Measurements from ENCODE around the gene WDHD1.

The WDHD1 gene

DNA sequence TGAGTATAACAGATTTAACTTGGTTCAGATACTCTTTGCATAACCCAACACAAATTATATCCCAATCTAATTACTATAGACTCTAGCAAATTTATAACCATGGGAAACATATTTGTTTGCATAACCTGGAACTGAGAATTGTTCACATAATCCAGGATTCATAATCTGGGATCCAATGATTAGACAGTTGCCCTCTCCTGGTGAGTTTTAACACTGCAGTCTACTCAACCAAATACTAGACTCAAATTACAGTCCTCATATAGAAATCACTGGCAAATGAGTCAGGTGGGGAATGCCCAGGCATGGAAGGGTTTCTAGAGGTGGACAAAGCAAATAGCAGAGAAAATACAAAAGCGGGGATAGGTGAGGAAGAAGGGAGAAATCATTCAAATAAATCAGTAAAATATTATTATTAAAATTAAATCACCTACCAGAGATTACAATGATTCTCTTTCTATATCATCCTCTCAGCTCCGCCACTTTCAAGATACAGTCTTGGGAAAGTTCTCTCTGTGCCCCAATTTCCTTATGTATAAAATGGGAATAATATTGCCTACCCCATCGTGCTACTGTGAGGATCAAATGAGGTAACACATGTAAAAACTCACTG, 133.6 kb downstream of the WDHD1 start:
- Mint-ChIP-seq H3K4me3 (no peak overlapping the region), H3K36me3 (no peaks in the 10 kb centered on the region), H3K27ac (no peak overlapping the region), H3K9me3 (no peaks in the 10 kb centered on the region), H3K4me1 (peaks cover 46% of the 10 kb centered on the region)
- peak; percentile 86 for ATAC-seq
- DNase-seq (ENCODE audit: low spot score in 2 of 2): no peak

DNA sequence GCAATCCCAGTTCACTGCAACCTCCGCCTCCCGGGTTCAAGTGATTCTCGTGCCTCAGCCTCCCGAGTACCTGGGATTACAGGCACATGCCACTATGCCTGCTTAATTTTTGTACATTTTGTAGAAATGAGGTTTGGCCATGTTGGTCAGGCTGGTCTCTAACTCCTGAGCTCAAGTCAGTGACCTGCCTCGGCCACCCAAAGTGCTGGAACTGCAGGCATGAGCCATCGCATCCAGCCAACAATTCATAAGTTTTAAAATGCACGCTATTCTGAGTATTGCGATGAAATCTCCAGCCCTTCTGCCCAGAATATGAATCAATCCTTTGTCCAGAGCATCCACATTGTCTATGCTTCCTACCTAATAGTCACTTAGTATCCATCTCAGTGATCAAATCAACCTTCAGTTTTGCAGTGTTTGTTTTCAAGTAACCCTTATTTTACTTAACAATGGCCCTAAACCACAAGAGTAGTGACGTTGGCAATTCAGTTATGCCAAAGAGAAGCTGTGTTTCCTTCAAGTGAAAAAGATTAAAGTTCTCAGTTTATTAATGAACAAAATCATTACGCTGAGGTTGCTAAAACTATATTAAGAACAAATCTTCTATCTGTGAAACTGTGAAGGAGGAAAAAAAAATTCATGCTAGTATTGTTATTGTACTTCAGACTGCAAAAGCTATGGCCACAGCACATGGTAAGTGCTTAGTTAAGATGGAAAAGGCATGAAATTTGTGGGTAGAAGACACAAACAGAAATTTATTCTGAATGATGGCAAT, 135.2 kb downstream of the WDHD1 start:
- Mint-ChIP-seq H3K4me1 (peaks cover 48% of the 10 kb centered on the region), H3K4me3 (no peak overlapping the region), H3K27ac (no peak overlapping the region), H3K36me3 (no peaks in the 10 kb centered on the region), H3K9me3 (no peaks in the 10 kb centered on the region)
- ATAC-seq: no peak
- no peak for DNase-seq (ENCODE audit: low spot score in 2 of 2)

DNA sequence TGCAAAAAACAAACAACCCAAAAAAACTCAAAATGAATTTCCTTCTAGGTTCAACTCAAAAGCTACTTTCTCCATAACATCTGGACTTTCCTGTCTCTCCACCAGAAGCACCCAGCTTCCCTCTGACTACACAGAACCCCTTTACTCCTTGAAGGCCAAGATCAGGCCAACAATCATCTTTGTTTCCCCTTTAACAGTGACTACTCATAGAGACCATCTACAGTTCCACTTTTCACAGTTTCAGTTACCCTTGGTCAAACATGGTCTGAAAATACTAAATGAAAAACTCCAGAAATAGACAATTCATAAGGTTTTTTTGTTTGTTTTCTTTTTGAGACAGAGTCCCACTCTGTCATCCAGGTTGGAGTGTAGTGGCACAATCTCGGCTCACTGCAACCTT, 136.1 kb downstream of the WDHD1 start:
- DNase-seq (ENCODE audit: low spot score in 2 of 2): no peak
- peak overlapping the region; percentile 58 for H3K27ac Mint-ChIP-seq
- no peak for ATAC-seq
- no peaks in the 10 kb centered on the region for H3K9me3 Mint-ChIP-seq
- peaks cover 52% of the 10 kb centered on the region for H3K4me1 Mint-ChIP-seq
- H3K36me3 Mint-ChIP-seq: no peaks in the 10 kb centered on the region
- H3K4me3 Mint-ChIP-seq: no peak overlapping the region

DNA sequence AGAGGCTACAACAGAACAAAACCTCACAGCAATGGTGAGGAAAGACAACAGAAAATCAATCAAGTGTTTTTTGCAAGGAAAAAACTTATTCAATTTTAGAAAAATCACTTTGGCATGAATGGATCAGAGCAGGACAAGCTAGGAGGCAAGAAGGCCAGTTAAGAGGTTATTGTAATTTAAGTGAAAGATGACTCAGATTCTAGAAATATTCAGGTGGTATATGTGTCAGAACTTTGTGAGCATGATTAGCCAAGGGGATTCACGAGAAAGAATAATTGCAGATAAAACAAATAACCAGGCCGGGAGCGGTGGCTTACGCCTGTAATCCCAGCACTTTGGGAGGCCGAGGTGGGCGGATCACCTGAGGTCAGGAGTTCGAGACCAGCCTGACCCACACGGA, 137.0 kb downstream of the WDHD1 start:
- Mint-ChIP-seq H3K27ac (peak overlapping the region; percentile 17), H3K36me3 (no peaks in the 10 kb centered on the region), H3K4me3 (no peak overlapping the region), H3K9me3 (no peaks in the 10 kb centered on the region), H3K4me1 (peaks cover 47% of the 10 kb centered on the region)
- ATAC-seq: peak; percentile 67
- DNase-seq (ENCODE audit: low spot score in 2 of 2): no peak

Measured in stimulated activated effector memory CD8-positive, alpha-beta T cell treated with anti-CD3 and anti-CD28 coated beads, Interleukin-12 subunit alpha, Interleukin-12 subunit beta, amount 100 ng/mL, for 72 hours (primary cell).